IMR-90 (cell line): ENCODE data around the gene ING5. TPM values are rescaled to one million over a fixed set of nuclear protein-coding genes. Genes with fewer than 3 reads are reported as not detected.

Source experiments
- ATAC-seq: fragments of 200-7000 bp; cut with Tn5 transposase; 2 replicates; pipeline ENCODE4 v1.9.1; 2020; ENCODE audit warnings: low read depth, mild to moderate bottlenecking, moderate library complexity
- BruUV-seq: library from RNA; stranded (reverse); fragments of 400-500 nt; replicated peaks from 2 replicates; lab custom pipeline; 2021; lab: Mats Ljungman, UMichigan
- CTCF ChIA-PET: fragments of 300-600 bp; formaldehyde crosslinking; extraction: SDS; loops from one replicate; lab custom pipeline; 2021; ENCODE audit warnings: antibody characterized with exemption; lab: Yijun Ruan, JAX
- POLR2A ChIA-PET: fragments of 300-600 bp; sonication (Branson Sonifier 250); formaldehyde crosslinking; loops from one replicate; lab custom pipeline; 2022; ENCODE audit warnings: antibody characterized with exemption; ENCODE audit not compliant: unreplicated experiment; lab: Charles Lee
- DNase-seq: peaks from one replicate; pipeline ENCODE4 v3.0.0; 2013
- H2AFZ ChIP-seq: replicated peaks from 2 replicates; pipeline ENCODE3; 2013; ENCODE audit warnings: low read length, mild to moderate bottlenecking; ENCODE audit not compliant: poor library complexity
- H2AK5ac ChIP-seq: 2 replicates; pipeline ENCODE4 v1.6.1; 2013; ENCODE audit warnings: low read depth, low read length, inconsistent platforms
- H2AK9ac ChIP-seq: replicated peaks from 2 replicates; pipeline ENCODE3; 2013; ENCODE audit warnings: mild to moderate bottlenecking, low read depth, low read length, moderate library complexity; ENCODE audit not compliant: poor library complexity
- H2BK120ac ChIP-seq: 2 replicates; pipeline ENCODE4 v1.6.1; 2013; ENCODE audit warnings: low read depth, low read length, inconsistent platforms
- H2BK15ac ChIP-seq: 3 replicates; pipeline ENCODE4 v1.6.1; 2013; ENCODE audit warnings: low read depth, low read length, inconsistent platforms
- H2BK20ac ChIP-seq: 2 replicates; pipeline ENCODE4 v1.6.1; 2013; ENCODE audit warnings: low read depth, mild to moderate bottlenecking, inconsistent platforms, low read length, moderate library complexity
- H2BK5ac ChIP-seq: 2 replicates; pipeline ENCODE4 v1.6.1; 2013; ENCODE audit warnings: mild to moderate bottlenecking, low read depth, low read length, inconsistent platforms; ENCODE audit not compliant: poor library complexity, severe bottlenecking
- H3K14ac ChIP-seq: replicated peaks from 2 replicates; pipeline ENCODE4 v1.6.1; 2013; ENCODE audit warnings: low read depth, low read length, inconsistent platforms
- H3K18ac ChIP-seq: 2 replicates; pipeline ENCODE4 v1.6.1; 2013; ENCODE audit warnings: low read depth, low read length, control low read depth
- H3K23ac ChIP-seq: 2 replicates; pipeline ENCODE4 v1.6.1; 2013; ENCODE audit warnings: low read depth, low read length, inconsistent platforms
- H3K27ac ChIP-seq: 2 replicates; pipeline ENCODE4 v1.5.1; 2013; ENCODE audit warnings: mild to moderate bottlenecking, control low read depth, low read length; ENCODE audit not compliant: insufficient read depth
- H3K27me3 ChIP-seq: 2 replicates; pipeline ENCODE4 v1.6.1; 2013; ENCODE audit warnings: low read length; ENCODE audit not compliant: control insufficient read depth, insufficient read depth
- H3K36me3 ChIP-seq: 2 replicates; pipeline ENCODE4 v1.6.1; 2013; ENCODE audit warnings: low read length, mixed read lengths; ENCODE audit not compliant: control insufficient read depth, insufficient read depth
- H3K4ac ChIP-seq: 2 replicates; pipeline ENCODE4 v1.6.1; 2013; ENCODE audit warnings: low read depth, low read length, inconsistent platforms
- H3K4me1 ChIP-seq: 2 replicates; pipeline ENCODE4 v1.6.1; 2013; ENCODE audit warnings: low read length, mixed read lengths; ENCODE audit not compliant: control insufficient read depth, insufficient read depth
- H3K4me2 ChIP-seq: 2 replicates; pipeline ENCODE4 v1.6.1; 2013; ENCODE audit warnings: low read depth, mild to moderate bottlenecking, control low read depth, low read length, moderate library complexity
- H3K4me3 ChIP-seq: 2 replicates; pipeline ENCODE4 v1.5.1; 2013; ENCODE audit warnings: low read depth, mild to moderate bottlenecking, control low read depth, low read length, moderate library complexity; ENCODE audit not compliant: insufficient read depth
- H3K56ac ChIP-seq: 2 replicates; pipeline ENCODE4 v1.6.1; 2013; ENCODE audit warnings: low read length, inconsistent platforms; ENCODE audit not compliant: insufficient read depth; ENCODE audit errors: extremely low read depth
- H3K79me1 ChIP-seq, 2 experiments: 2 replicates each; pipeline ENCODE4 v1.6.1; 2013; ENCODE audit warnings: low read length in 2 of 2, inconsistent platforms in 1 of 2, low read depth in 1 of 2
- H3K9ac ChIP-seq: 2 replicates; pipeline ENCODE4 v1.6.1; 2013; ENCODE audit warnings: low read depth, low read length, control low read depth
- H3K9me1 ChIP-seq: 2 replicates; pipeline ENCODE4 v1.6.1; 2013; ENCODE audit warnings: low read length, inconsistent platforms; ENCODE audit not compliant: insufficient read depth
- H3K9me3 ChIP-seq: 2 replicates; pipeline ENCODE4 v1.6.1; 2013; ENCODE audit warnings: low read length; ENCODE audit not compliant: control insufficient read depth, insufficient read depth
- H4K20me1 ChIP-seq: 2 replicates; pipeline ENCODE4 v1.6.1; 2013; ENCODE audit warnings: low read length, inconsistent platforms; ENCODE audit not compliant: insufficient read depth
- H4K5ac ChIP-seq: 2 replicates; pipeline ENCODE4 v1.6.1; 2013; ENCODE audit warnings: mild to moderate bottlenecking, low read depth, low read length, control low read depth
- H4K8ac ChIP-seq, 2 experiments: 2 replicates each; pipeline ENCODE4 v1.6.1; 2013; ENCODE audit warnings: low read depth in 2 of 2, low read length in 2 of 2, control low read depth in 1 of 2, inconsistent platforms in 1 of 2
- H4K91ac ChIP-seq: 2 replicates; pipeline ENCODE4 v1.6.1; 2013; ENCODE audit warnings: low read depth, low read length, inconsistent platforms; ENCODE audit not compliant: insufficient read depth
- FOS ChIP-seq: fragments of 150-350 bp; IDR thresholded peaks from 2 replicates; pipeline ENCODE4 v1.6.1; 2016; ENCODE audit warnings: low read depth, low read length
- MXI1 ChIP-seq: IDR thresholded peaks from 2 replicates; pipeline ENCODE4 v1.6.1; 2012; ENCODE audit warnings: low read depth, mild to moderate bottlenecking, low read length, moderate library complexity, borderline replicate concordance
- WGBS, 2 experiments: methylation state at CpG; one replicate each; pipeline versions ENCODE4 v1.1.5 to v1.1.7; 2013; ENCODE audit warnings: missing lambda C conversion rate in 2 of 2; ENCODE audit not compliant: insufficient read length in 1 of 2; ENCODE audit errors: extremely low coverage in 2 of 2; 5-methylcytosine and 5-hydroxymethylcytosine counted together
- dilution Hi-C: fragments of 300-500 bp; cut with HindIII; formaldehyde crosslinking; loops from one replicate; pipeline ENCODE4 v1.14.3; 2018; ENCODE audit warnings: low sequenced_read_pairs; ENCODE audit not compliant: unreplicated experiment
- in situ Hi-C: fragments of 300-500 bp; cut with MboI; formaldehyde crosslinking; loops from 3 replicates; pipeline ENCODE4 v1.14.3; 2019; ENCODE audit warnings: low sequenced_read_pairs, inconsistent platforms, mixed read lengths
- intact Hi-C: fragments of 100-400 bp; cut with micrococcal nuclease; formaldehyde crosslinking; loops from 2 replicates; pipeline ENCODE4 v1.10.0; 2022
- polyA plus RNA-seq, 3 experiments: library from polyadenylated mRNA; depleted of rRNA; stranded (reverse); fragments of >200 nt; gene quantifications; 2 replicates each; pipeline ENCODE4 v1.2.3, GENCODE V29; 2012; ENCODE audit warnings: low replicate concordance in 1 of 3
- total RNA-seq: library from RNA; depleted of rRNA; stranded (reverse); fragments of >200 nt; gene quantifications from 2 replicates; pipeline ENCODE4 v1.2.3, GENCODE V29; 2012

ING5 gene
- total and polyA plus RNA-seq, 2 of the 4 experiments (the other 2 are of a cell fraction) = 36.1 to 38.9 TPM

DNA sequence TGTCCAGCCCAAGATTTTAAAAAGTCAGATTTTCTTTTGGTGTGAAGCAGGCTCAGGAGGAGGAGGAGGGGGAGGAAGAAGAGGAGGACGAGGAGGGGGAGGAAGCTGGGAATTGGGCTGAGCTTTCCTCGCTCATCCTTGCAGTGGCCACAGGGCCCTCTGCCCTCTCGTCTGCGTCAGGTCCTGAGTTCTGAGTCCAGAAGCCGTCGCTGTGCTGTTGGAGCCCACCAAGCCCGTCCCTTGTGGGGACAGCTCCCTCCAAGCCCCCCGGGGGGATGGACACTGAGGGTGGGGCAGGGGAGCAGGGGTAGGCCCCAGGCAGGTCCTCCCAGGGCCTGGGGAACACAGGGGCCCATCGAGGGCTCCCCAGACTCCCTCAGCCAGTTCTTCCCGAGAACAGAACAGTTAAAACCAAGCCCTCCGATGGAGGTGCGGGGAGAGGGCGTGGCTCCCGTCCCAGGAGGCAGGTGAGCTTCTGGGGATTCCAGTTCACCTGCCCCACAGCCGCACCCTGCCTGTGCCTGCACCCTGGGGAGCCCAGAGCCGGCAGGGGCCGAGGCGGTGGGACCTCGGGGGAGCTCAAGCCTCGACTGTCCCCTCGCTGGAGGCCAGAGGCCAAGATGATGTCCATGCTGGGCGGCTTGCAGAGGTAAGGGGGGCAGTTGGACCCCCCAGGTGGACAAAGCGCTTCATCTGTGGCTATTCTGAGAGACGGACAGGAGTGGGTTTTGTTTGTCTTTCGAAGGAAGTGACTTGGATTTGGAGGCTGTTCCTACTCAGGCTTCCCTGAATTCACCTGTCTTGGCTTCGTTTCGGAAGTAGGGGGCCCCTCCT lies 74.7 kb downstream of the ING5 start, which contains the start of gene GAL3ST2:
Gene GAL3ST2, plus strand, starts transcription at position 487 of the 834 bp plus-strand sequence. Its CDS starts 134 bp downstream, at position 621.
- Histone ChIP-seq H3K18ac (no peak within 1 kb of the TSS), H2AFZ (peak within 1 kb of the TSS; percentile 41), H3K9ac (no peak within 1 kb of the TSS), H3K27ac (no peak within 1 kb of the TSS), H3K79me1 (no peaks in the 10 kb centered on the region), H3K4me3 (no peak within 1 kb of the TSS), H4K8ac (no peak within 1 kb of the TSS), H3K56ac (no peak within 1 kb of the TSS), H3K36me3 (no peaks in the 10 kb centered on the region), H3K9me3 (peaks cover 3% of the 10 kb centered on the region; the same call in 1 of the 2 replicates), H3K9me1 (no peaks in the 10 kb centered on the region), H2BK120ac (no peak within 1 kb of the TSS), H3K4ac (no peak within 1 kb of the TSS), H2AK9ac (no peak within 1 kb of the TSS), H2AK5ac (no peak within 1 kb of the TSS), H2BK5ac (no peak within 1 kb of the TSS), H4K91ac (no peak within 1 kb of the TSS), H2BK20ac (no peak within 1 kb of the TSS), H3K27me3 (no peaks in the 10 kb centered on the region; the same call in 1 of the 2 replicates), H4K5ac (no peak within 1 kb of the TSS), H4K20me1 (no peaks in the 10 kb centered on the region; the same call in 1 of the 2 replicates), H3K14ac (no peak within 1 kb of the TSS), H3K4me2 (no peak within 1 kb of the TSS), H2BK15ac (no peak within 1 kb of the TSS), H3K4me1 (peaks cover 9% of the 10 kb centered on the region), H3K23ac (no peak within 1 kb of the TSS)
- TF ChIP-seq MXI1 (no peak), FOS (no peak)
- ATAC-seq = no peak
- POLR2A ChIA-PET = no interaction called here
- DNase-seq = no peak
- in situ Hi-C loops = no loop called here
- dilution Hi-C loops = no loop called here
- 85% methylated on average over 9 of the region's 27 CpGs; no CpG with 5 or more reads in 1 of the 2 experiments for WGBS, 2 experiments
- intact Hi-C loops = no loop called here
- CTCF ChIA-PET = no interaction called here
- BruUV-seq = no TSS peak
